PC-3 (cell line): Measurements from ENCODE around the gene CD81. TPM values are rescaled to one million over a fixed set of nuclear protein-coding genes. Genes with fewer than 3 reads are reported as not detected.
"Not testable (repeated sequence)": the region's sequence is repeated elsewhere in the genome, so short reads cannot be mapped to it uniquely, and the experiment has no call there.

Source experiments
- ATAC-seq: fragments of 200-7000 bp; cut with Tn5 transposase; 2 replicates; pipeline ENCODE4 v1.9.1; 2020; ENCODE audit warnings: mild to moderate bottlenecking, moderate library complexity
- BruUV-seq: library from RNA; stranded (reverse); fragments of 400-500 nt; replicated peaks from 2 replicates; lab custom pipeline; 2021; lab: Mats Ljungman, UMichigan
- CTCF ChIA-PET: fragments of 300-600 bp; sonication (Branson Sonifier 250); formaldehyde crosslinking; loops from one replicate; lab custom pipeline; 2022; ENCODE audit warnings: antibody characterized with exemption; lab: Charles Lee
- POLR2A ChIA-PET: fragments of 300-600 bp; sonication (Branson Sonifier 250); formaldehyde crosslinking; loops from one replicate; lab custom pipeline; 2022; ENCODE audit warnings: antibody characterized with exemption; ENCODE audit not compliant: unreplicated experiment; lab: Charles Lee
- DNase-seq: peaks from one replicate; pipeline ENCODE4 v3.0.0-alpha.2; 2015
- H2AFZ ChIP-seq: fragments of 300-600 bp; sonication (generic); 2 replicates; pipeline ENCODE4 v1.6.0; 2016; ENCODE audit warnings: antibody characterized with exemption, low read length
- H3F3A ChIP-seq: fragments of 300-600 bp; sonication (generic); one replicate; pipeline ENCODE4 v1.6.0; 2017; ENCODE audit warnings: antibody characterized with exemption, low read length, control low read depth, mild to moderate bottlenecking; ENCODE audit not compliant: unreplicated experiment
- H3K27ac ChIP-seq: fragments of 300-600 bp; sonication (generic); 2 replicates; pipeline ENCODE4 v1.5.1; 2016; ENCODE audit warnings: mild to moderate bottlenecking, low read length
- H3K27me3 ChIP-seq: fragments of 300-600 bp; sonication (generic); 2 replicates; pipeline ENCODE4 v1.6.1; 2016; ENCODE audit warnings: low read length, mixed read lengths
- H3K36me3 ChIP-seq: fragments of 300-600 bp; sonication (generic); 2 replicates; pipeline ENCODE4 v1.6.1; 2016; ENCODE audit warnings: low read depth, mixed run types, low read length, mixed read lengths
- H3K4me1 ChIP-seq: fragments of 300-600 bp; sonication (generic); 2 replicates; pipeline ENCODE4 v1.5.1; 2016; ENCODE audit warnings: low read length; ENCODE audit not compliant: insufficient read depth
- H3K4me2 ChIP-seq: fragments of 300-600 bp; sonication (generic); 2 replicates; pipeline ENCODE4 v1.6.0; 2016; ENCODE audit warnings: low read length
- H3K4me3 ChIP-seq: fragments of 300-600 bp; sonication (generic); 2 replicates; pipeline ENCODE4 v1.5.1; 2016; ENCODE audit warnings: mild to moderate bottlenecking, low read length, mixed read lengths
- H3K79me2 ChIP-seq: fragments of 300-600 bp; sonication (generic); 2 replicates; pipeline ENCODE4 v1.6.1; 2017; ENCODE audit warnings: low read length, mixed read lengths
- H3K9ac ChIP-seq: fragments of 300-600 bp; sonication (generic); 2 replicates; pipeline ENCODE4 v1.6.0; 2016; ENCODE audit warnings: mild to moderate bottlenecking, low read length
- H3K9me2 ChIP-seq: fragments of 300-600 bp; sonication (generic); replicated peaks from 2 replicates; pipeline ENCODE4 v1.6.1; 2016; ENCODE audit warnings: mixed run types, low read length, mixed read lengths
- H3K9me3 ChIP-seq: fragments of 300-600 bp; sonication (generic); 2 replicates; pipeline ENCODE4 v1.6.1; 2016; ENCODE audit warnings: low read length, mixed read lengths
- H4K20me1 ChIP-seq: fragments of 300-600 bp; sonication (generic); 2 replicates; pipeline ENCODE4 v1.6.1; 2016; ENCODE audit warnings: low read length, mixed read lengths
- intact Hi-C: fragments of 100-400 bp; cut with micrococcal nuclease; formaldehyde crosslinking; loops from 2 replicates; pipeline ENCODE4 v1.9.0; 2023
- total RNA-seq: library from RNA; depleted of rRNA; stranded (reverse); fragments of >200 nt; gene quantifications from 2 replicates; pipeline ENCODE4 v1.2.3, GENCODE V29; 2014
- TF ChIP-seq, protein P1 (sequence below): fragments of 300-600 bp; sonication (generic); conservative IDR thresholded peaks from 2 replicates; pipeline ENCODE4 v1.5.1; 2017; ENCODE audit warnings: antibody characterized with exemption, low read depth, mild to moderate bottlenecking, low read length

CD81 gene
- total RNA-seq, 1 experiment from 2014 or later = 134 TPM

- ChIA-PET CTCF (no interaction called here), POLR2A (no interaction called here)
- H3K4me2 ChIP-seq = no peak overlapping the region
- TF ChIP-seq, protein P1, sequence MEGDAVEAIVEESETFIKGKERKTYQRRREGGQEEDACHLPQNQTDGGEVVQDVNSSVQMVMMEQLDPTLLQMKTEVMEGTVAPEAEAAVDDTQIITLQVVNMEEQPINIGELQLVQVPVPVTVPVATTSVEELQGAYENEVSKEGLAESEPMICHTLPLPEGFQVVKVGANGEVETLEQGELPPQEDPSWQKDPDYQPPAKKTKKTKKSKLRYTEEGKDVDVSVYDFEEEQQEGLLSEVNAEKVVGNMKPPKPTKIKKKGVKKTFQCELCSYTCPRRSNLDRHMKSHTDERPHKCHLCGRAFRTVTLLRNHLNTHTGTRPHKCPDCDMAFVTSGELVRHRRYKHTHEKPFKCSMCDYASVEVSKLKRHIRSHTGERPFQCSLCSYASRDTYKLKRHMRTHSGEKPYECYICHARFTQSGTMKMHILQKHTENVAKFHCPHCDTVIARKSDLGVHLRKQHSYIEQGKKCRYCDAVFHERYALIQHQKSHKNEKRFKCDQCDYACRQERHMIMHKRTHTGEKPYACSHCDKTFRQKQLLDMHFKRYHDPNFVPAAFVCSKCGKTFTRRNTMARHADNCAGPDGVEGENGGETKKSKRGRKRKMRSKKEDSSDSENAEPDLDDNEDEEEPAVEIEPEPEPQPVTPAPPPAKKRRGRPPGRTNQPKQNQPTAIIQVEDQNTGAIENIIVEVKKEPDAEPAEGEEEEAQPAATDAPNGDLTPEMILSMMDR = no peak
- H3K9me3 ChIP-seq = no peaks in the 10 kb centered on the region
- no peaks in the 10 kb centered on the region for H3F3A ChIP-seq
- no peak overlapping the region for H3K27ac ChIP-seq
- no peak for DNase-seq
- ATAC-seq = no peak
- no peaks in the 10 kb centered on the region for H4K20me1 ChIP-seq
- BruUV-seq = no TSS peak
- H3K9ac ChIP-seq = no peak overlapping the region
- no peak overlapping the region for H2AFZ ChIP-seq
- H3K27me3 ChIP-seq = peaks cover 8% of the 10 kb centered on the region
- no peaks in the 10 kb centered on the region for H3K36me3 ChIP-seq
- intact Hi-C loops = no loop called here
- peaks cover under 1% of the 10 kb centered on the region; the same call in 1 of the 2 replicates for H3K4me1 ChIP-seq
- H3K4me3 ChIP-seq = no peak overlapping the region
- no peaks in the 10 kb centered on the region for H3K9me2 ChIP-seq
- H3K79me2 ChIP-seq = no peaks in the 10 kb centered on the region
Observed at GRCh38 chr11:2331404-2331803, 45.7 kb upstream of the CD81 start.

DNA sequence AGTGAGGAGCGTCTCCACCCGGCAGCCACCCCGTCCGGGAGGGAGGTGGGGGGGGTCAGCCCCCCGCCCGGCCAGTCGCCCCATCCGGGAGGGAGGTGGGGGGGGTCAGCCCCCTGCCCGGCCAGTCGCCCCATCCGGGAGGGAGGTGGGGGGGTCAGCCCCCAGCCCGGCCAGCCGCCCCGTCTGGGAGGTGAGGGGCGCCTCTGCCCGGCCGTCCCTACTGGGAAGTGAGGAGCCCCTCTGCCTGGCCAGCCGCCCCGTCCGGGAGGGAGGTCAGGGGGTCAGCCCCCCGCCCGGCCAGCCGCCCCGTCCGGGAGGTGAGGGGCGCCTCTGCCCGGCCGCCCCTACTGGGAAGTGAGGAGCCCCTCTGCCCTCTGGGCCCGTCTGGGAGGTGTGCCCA lies 44.5 kb upstream of the CD81 start:
- H3K4me2 ChIP-seq, H3K4me1 ChIP-seq, H3K9me2 ChIP-seq, CTCF ChIA-PET, H2AFZ ChIP-seq, H3K9ac ChIP-seq, H3K4me3 ChIP-seq, intact Hi-C loops, DNase-seq, POLR2A ChIA-PET, H3F3A ChIP-seq, BruUV-seq, H3K79me2 ChIP-seq, ATAC-seq, H3K27ac ChIP-seq, H3K9me3 ChIP-seq, H4K20me1 ChIP-seq, H3K36me3 ChIP-seq: not testable (repeated sequence)
- H3K27me3 ChIP-seq = peaks cover 18% of the 10 kb centered on the region

DNA sequence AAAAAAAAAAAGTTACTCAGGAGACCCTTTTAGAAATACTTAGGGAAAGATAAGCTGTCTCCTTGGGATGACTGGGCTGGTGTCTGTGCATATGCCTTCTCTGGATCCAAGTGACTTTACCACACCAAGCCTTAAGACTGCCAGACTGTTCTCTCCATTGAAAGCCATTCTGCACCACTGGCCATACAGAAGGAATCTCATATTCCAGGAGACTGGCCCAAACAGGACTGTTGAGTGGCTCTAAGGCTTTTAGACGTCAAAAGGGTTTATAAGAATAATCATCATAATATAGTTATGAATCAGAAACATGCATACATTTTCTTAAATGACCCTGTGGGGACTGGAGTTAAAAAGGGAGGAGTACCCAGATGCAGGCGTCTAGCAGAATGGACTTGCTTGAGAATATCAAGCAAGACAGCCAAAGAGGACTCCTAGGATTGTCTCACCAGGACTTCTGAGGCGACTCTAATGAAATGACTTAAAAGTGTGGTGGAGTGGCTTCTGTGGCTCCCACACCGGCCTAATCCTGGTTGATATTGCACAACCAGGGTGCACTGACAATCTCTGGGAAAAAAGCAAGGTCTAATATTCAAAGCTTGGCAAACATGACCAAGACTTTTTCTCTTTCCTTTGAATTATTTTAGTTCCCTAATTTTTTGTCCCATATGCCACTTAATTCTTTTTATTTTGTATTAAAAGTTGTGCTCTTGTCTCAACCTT lies 43.5 kb upstream of the CD81 start:
- H3K4me3 ChIP-seq, H3K4me1 ChIP-seq, H3K9me2 ChIP-seq, H3K9me3 ChIP-seq, H3K9ac ChIP-seq, H2AFZ ChIP-seq, DNase-seq, H3F3A ChIP-seq, H3K4me2 ChIP-seq, H4K20me1 ChIP-seq, BruUV-seq, POLR2A ChIA-PET, intact Hi-C loops, H3K36me3 ChIP-seq, H3K79me2 ChIP-seq, CTCF ChIA-PET, ATAC-seq, H3K27ac ChIP-seq: not testable (repeated sequence)
- peaks cover 28% of the 10 kb centered on the region for H3K27me3 ChIP-seq

DNA sequence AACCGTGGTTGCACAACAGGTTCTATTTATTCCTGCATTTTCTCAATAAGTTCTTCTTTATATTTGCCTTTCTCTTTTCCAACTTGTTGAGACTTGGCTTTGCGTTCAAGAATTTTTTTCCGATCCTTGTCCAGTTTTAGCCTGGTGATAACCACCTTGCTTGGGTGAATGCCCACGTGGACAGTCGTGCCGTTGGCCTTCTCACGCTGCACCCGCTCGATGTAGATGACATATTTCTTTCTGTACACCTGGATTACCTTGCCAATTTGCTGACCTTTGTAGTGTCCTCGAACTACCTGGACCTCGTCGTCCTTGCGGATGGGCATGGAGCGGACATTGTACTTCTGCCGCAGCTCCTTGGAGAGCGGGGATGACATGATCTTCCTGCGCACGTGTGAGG lies 41.8 kb upstream of the CD81 start:
- H3K27ac ChIP-seq, H4K20me1 ChIP-seq, ATAC-seq, H3K9me3 ChIP-seq, H3K4me3 ChIP-seq, H3K9me2 ChIP-seq, intact Hi-C loops, H3K9ac ChIP-seq, H3K36me3 ChIP-seq, POLR2A ChIA-PET, H3F3A ChIP-seq, H3K4me1 ChIP-seq, H2AFZ ChIP-seq, H3K79me2 ChIP-seq, H3K4me2 ChIP-seq, BruUV-seq, CTCF ChIA-PET, DNase-seq: not testable (repeated sequence)
- peaks cover 35% of the 10 kb centered on the region for H3K27me3 ChIP-seq

GRCh38 chr11:2338760-2339159 lies 38.4 kb upstream of the CD81 start:
- H3K27ac ChIP-seq, H3K9me3 ChIP-seq, H3K4me3 ChIP-seq, H3K9me2 ChIP-seq, H2AFZ ChIP-seq, H3K4me2 ChIP-seq, H3K9ac ChIP-seq, H3F3A ChIP-seq, H3K36me3 ChIP-seq, CTCF ChIA-PET, BruUV-seq, H3K79me2 ChIP-seq, H3K4me1 ChIP-seq, POLR2A ChIA-PET, ATAC-seq, DNase-seq, intact Hi-C loops, H4K20me1 ChIP-seq: not testable (repeated sequence)
- peaks cover 39% of the 10 kb centered on the region for H3K27me3 ChIP-seq
